ES-I3 (cell line): ENCODE results near the gene HERC6.
"Not testable (repeated sequence)": the region's sequence is repeated elsewhere in the genome, so short reads cannot be mapped to it uniquely, and the experiment has no call there.

ENCODE experiments used
- H3K36me3 ChIP-seq: 2 replicates; pipeline ENCODE4 v1.6.1; 2013; ENCODE audit warnings: mild to moderate bottlenecking, low read length, control low read depth, moderate library complexity; ENCODE audit not compliant: insufficient read depth
- H3K4me1 ChIP-seq: 2 replicates; pipeline ENCODE4 v1.6.1; 2013; ENCODE audit warnings: mild to moderate bottlenecking, control low read depth, low read length; ENCODE audit not compliant: insufficient read depth
- H3K9ac ChIP-seq: 2 replicates; pipeline ENCODE4 v1.6.1; 2013; ENCODE audit warnings: low read depth, mild to moderate bottlenecking, low read length, moderate library complexity
- H3K9me3 ChIP-seq: 2 replicates; pipeline ENCODE4 v1.6.1; 2013; ENCODE audit warnings: mild to moderate bottlenecking, low read length, moderate library complexity; ENCODE audit not compliant: control insufficient read depth, insufficient read depth

The HERC6 gene

DNA sequence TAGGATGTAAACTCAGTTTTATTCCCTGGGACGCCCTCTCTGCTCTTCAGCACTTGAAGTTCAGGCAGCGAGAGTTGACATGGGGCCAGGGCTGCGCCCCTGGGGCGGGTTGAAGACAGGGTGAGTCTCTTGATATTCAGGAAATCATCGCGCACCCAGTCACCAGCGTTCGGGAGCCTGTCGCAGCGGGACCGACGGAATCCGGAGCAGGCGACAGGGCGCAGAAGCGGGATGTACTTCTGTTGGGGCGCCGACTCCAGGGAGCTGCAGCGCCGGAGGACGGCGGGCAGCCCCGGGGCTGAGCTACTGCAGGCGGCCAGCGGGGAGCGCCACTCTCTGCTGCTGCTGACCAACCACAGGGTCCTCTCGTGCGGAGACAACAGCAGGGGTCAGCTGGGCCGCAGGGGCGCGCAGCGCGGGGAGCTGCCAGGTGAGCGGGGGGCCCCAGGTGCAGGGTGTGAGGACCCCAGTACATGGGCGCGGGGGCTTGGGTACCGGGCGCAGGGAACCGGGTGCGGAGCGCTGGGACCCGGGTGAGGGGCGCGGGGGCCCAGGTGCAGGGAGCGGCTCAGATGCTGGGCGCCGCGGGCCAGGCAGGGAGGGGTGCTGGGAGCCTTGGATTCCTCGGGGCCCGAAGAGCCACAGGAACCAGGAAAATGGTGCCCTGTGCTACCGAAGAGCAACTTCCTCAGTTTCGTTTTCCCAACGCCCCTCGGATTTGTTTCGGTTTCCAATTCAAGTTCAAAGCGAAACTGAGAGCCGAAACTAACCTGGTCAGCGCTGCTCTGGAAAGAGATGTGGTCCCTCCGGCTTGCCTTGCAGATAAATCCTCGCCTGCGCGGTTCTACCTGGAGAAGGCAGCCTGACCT is at the start of gene HERC6:
Gene HERC6 (plus strand): TSS at position 162 of the 869 bp plus-strand sequence. CDS start 70 bp downstream, at position 232.
- no peaks in the 10 kb centered on the region for H3K9me3 ChIP-seq
- peak within 1 kb of the TSS; percentile 78 for H3K9ac ChIP-seq
- H3K36me3 ChIP-seq = no peaks in the 10 kb centered on the region
- no peaks in the 10 kb centered on the region for H3K4me1 ChIP-seq

DNA sequence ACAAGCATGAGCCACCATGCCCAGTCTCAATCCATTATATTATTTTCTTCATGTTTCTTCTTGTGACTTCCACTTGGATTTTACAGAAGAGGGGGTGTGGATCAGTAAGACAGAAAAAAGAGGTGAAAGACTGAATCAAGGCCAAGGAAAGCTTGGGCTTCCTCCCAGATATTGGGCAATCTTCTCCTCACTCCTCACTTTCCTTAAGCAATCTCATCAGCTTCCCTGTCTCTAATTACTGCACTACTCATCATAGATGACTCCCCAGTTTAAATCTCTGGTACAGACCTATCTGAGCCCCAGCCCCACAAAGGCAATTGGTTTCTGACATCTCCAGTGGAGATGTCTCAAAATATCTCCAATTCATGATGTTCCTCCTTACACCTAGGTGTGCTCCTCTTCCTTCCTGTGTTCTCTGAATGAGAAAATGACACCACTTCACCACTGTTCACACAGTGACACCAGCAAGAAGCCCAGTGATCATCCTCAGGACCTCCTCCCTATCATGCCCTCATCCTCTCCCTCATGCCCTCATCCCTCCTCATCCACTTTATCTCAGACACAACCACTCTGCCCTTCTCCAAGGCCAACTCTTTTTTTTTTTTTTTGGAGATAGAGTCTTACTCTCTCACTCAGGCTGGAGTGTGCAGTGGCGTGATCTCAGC is 44.8 kb upstream of the HERC6 start:
- Histone ChIP-seq H3K9me3 (no peaks in the 10 kb centered on the region), H3K36me3 (no peaks in the 10 kb centered on the region), H3K4me1 (no peaks in the 10 kb centered on the region), H3K9ac (no peak overlapping the region)

DNA sequence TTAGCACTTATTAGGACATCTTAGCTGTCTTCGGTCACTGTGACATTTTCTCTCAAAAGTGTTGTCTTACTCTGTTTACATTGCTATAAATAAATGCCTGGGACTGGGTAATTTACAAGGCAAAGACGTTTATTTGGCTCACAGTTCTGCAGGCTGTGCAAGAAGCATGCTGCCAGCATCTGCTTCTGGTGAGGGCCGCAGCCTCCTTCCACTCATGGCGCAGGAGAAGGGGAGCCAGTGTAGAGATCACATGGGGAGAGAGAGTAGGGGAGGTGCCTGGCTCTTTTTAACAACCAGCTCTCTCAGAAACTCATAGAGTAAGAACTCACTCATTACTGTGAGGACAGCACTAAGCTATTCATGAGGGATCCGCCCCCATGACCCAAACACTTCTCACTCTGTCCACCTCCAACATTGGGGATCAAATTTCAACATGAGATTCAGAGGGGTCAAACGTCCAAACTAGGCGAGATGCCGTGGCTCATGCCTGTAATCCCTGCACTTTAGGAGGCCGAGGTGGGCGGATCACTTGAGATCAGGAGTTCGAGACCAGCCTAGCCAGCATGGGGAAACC is 43.5 kb upstream of the HERC6 start:
- no peaks in the 10 kb centered on the region for H3K4me1 ChIP-seq

DNA sequence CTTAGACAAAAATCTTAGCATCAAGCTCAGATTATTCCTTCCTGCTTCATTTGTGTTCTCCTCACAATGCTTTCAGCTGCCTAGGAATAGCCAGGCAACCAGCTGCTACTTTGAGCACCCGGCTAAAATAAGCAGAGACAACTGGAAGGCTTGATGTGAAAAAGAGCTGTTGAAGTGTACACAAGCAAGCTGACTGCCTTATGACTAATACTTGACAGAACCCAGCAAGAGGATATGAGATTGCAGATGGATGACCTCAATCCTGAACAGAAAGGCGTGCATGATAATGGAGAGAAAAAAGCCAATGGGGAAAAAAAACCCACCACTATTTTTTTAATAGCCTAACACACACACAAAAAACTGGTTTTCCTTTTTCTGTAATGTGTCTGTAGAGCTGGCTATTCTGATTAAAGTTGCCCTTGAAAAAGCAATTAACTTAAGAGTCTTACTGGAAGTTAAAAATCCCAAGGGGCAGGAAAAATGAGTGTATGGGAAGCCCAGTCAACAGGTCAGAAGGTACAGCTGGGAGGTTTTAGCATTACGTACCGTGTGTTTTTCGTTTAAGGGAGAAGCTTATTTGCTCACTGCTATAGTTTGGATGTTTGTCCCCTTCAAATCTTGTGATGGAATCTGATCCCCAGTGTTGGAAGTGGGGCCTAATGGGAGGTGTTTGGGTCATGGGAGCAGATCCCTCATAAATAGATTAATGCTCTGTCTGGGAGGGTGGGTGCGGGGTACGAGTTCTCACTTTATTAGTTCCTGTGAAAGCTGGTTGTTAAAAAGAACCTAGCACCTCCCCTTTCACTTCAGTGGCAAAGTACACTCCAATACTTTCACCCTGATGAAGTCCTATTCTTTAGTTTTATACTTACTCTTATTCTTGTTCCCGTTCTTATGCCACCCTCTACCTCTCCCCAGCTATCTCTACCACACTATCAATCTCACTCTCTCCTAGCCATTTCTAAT is 37.1 kb upstream of the HERC6 start:
- H3K9ac ChIP-seq = no peak overlapping the region
- H3K9me3 ChIP-seq = peaks cover 3% of the 10 kb centered on the region; the same call in 1 of the 2 replicates
- H3K36me3 ChIP-seq = no peaks in the 10 kb centered on the region; the same call in 1 of the 2 replicates
- peaks cover 6% of the 10 kb centered on the region; the same call in 1 of the 2 replicates for H3K4me1 ChIP-seq

More for the DNA sequence above, 43.5 kb upstream of the HERC6 start:
- no peak overlapping the region for H3K9ac ChIP-seq
- H3K9me3 ChIP-seq = no peaks in the 10 kb centered on the region
- no peaks in the 10 kb centered on the region for H3K36me3 ChIP-seq

DNA sequence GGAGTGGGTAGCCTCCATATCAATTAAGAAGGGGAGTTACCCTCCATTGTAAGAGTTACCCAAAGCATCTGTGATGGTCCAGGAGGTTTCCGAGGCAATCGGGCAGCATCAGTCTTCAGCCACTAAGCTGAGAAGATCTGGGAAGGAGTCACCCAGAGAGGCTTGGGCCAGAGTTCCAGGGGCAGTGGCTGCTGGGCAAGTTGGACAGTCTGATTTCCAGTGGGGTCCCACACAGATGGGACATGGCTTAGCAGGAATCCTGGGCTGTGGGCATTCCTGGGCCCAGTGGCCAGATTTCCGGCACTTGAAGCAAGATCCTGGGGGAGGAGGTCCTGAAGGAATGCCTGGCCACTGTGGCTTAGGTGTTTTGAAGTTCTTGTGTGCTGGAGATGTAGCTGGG is 31.8 kb upstream of the HERC6 start:
- not testable (repeated sequence) for H3K36me3 ChIP-seq, H3K9ac ChIP-seq, H3K4me1 ChIP-seq
- H3K9me3 ChIP-seq = peaks cover 18% of the 10 kb centered on the region; the same call in 1 of the 2 replicates

DNA sequence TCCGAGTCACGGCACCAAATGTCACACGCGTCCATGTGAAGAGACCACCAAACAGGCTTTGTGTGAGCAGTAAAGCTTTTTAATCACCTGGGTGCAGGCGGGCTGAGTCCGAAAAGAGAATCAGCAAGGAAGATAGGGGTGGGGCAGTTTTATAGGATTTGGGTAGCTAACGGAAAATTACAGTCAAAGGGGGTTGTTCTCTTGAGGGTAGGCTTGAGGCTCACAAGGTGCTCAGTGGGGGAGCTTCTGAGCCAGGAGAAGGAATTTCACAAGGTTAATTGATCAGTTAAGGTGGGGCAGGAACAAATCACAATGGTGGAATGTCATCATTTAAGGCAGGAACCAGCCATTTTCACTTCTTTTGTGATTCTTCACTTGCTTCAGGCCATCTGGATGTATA is 29.9 kb upstream of the HERC6 start:
- not testable (repeated sequence) for H3K9ac ChIP-seq, H3K4me1 ChIP-seq, H3K36me3 ChIP-seq
- peaks cover 22% of the 10 kb centered on the region; the same call in 1 of the 2 replicates for H3K9me3 ChIP-seq

DNA sequence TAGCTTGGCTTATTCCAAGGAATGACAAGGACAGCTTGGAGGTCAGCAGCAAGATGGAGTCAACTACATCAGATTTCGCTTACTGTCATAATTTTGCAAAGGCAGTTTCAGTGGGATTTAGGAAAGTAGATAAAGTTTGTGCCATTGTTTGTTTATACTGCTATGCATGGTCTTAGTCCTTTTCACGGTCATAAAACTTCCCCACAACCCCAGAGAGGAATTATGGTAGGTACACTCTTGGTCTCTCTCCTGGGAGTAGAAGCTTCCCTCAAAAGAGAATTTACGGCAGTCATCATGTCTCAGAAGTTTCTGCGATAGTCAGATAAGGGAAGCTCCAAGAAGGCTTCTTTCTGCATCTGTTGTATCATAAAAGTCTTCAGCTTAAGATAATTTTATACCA is 27.9 kb upstream of the HERC6 start:
- H3K4me1 ChIP-seq = no peaks in the 10 kb centered on the region
- no peaks in the 10 kb centered on the region for H3K36me3 ChIP-seq
- no peak overlapping the region for H3K9ac ChIP-seq
- peaks cover 26% of the 10 kb centered on the region; the same call in 1 of the 2 replicates for H3K9me3 ChIP-seq

DNA sequence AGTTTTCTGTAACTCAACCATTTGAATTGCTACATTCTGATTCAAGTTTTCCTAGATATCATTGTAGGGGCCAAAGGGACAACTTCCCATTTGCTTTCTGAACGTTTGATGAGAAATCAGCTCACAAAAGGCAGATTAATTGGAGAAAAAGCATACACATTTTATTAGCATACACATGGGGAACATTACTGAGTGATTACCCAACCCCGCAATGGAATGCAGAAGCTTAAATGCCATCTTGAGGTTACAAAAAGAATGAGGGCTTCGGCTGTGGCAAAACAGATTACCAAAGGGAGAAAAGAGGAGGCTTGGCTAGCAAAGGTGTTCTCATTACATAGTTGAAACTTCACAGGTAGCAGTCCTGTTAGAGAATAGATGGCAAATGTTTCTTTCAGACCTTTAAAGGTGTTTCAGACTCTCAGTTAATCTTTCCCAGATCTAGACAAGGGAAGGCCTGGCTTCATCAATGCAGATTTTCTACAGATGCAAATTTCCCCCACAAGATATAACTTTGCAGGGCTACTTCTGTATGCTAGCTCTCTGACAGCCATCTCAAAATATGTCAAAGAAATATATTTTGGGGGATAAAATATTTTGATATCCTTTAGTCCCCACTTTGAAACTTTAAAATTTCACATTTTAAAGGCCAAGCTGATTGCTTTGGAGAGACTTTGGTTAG is 26.5 kb upstream of the HERC6 start:
- Histone ChIP-seq H3K36me3 (no peaks in the 10 kb centered on the region), H3K9ac (no peak overlapping the region), H3K9me3 (peaks cover 26% of the 10 kb centered on the region; the same call in 1 of the 2 replicates), H3K4me1 (no peaks in the 10 kb centered on the region)

DNA sequence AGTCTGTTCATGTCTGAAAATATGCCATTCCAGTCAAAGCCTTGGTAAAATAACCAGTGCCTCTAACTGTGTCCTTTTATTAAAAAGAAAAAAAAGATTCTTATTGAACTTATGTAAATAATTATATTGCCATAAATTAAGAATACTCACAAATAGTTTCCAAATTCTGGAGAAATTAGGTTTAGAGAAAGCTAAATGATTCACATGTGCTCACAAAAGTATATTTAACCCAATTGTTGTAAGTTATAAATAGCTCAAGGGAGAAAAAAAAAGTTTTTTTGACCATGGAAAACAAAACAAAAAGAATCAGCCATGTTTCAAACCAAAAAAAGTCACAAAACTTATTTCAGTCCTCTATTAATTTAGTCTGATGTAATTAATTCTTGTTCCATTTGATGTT is 25.3 kb upstream of the HERC6 start:
- H3K9ac ChIP-seq = no peak overlapping the region
- H3K9me3 ChIP-seq = peaks cover 26% of the 10 kb centered on the region; the same call in 1 of the 2 replicates
- H3K4me1 ChIP-seq = no peaks in the 10 kb centered on the region
- H3K36me3 ChIP-seq = no peaks in the 10 kb centered on the region

DNA sequence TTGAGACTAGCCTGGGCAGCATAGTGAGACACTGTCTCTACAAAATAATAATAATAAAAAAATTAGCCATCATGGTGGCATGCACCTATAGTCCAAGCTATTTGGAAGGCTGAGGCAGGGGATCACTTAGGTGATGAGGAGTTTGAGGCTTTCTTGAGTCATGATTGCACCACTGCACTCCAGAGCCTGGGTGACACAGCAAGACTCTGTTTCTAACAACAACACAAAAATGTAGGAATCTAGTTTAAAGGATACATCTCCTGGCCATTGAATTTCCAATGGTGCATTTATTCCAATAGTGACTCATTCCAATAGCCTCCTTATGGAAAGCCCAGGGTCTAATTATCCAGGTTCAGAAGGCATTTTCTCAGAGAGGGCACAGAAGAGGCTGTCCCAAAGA is 21.9 kb upstream of the HERC6 start:
- Histone ChIP-seq H3K4me1 (no peaks in the 10 kb centered on the region), H3K9me3 (peaks cover 18% of the 10 kb centered on the region), H3K9ac (no peak overlapping the region), H3K36me3 (no peaks in the 10 kb centered on the region)

DNA sequence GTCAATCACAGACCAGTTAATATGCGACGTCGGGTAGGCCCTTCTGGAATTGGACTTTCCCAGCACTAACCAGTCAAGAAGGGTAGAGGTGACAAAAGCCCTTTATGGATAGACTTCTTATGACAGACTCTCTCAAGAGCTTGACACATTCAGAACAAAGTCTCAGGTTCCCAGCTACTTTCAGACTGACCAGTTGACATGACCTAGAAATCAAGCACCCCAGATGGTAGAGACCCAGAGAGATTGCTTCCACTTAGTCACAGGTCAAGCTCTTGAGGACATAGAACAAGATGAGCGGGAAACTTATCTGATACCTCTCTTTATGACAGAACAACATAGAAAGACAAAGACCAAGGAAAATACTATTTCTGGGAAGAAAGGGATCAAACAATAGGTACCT is 21.4 kb upstream of the HERC6 start:
- Histone ChIP-seq H3K9me3 (peaks cover 14% of the 10 kb centered on the region), H3K36me3 (no peaks in the 10 kb centered on the region), H3K9ac (no peak overlapping the region), H3K4me1 (no peaks in the 10 kb centered on the region; the same call in 1 of the 2 replicates)

DNA sequence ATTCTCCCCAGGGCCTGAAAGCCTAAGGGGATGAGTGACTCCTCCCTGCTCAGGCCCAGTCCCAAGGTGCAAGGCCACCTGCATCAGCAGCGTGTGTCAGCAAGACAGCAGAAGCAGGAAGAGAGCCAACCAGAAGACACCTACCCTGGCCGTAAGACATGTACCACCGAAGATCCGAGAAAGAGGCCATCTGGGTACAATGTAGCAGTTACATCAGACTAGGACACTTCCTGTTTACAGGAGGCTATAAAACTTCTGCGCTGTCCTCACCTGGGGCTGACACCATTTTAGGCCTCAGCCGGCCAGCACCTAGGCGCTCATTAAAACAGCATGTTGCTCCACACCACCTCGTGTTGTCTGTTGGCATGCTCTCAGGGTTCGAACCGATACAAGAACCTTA is 19.1 kb upstream of the HERC6 start:
- no peaks in the 10 kb centered on the region; the same call in 1 of the 2 replicates for H3K4me1 ChIP-seq
- H3K9me3 ChIP-seq = peaks cover 8% of the 10 kb centered on the region
- H3K9ac ChIP-seq = no peak overlapping the region
- no peaks in the 10 kb centered on the region for H3K36me3 ChIP-seq

DNA sequence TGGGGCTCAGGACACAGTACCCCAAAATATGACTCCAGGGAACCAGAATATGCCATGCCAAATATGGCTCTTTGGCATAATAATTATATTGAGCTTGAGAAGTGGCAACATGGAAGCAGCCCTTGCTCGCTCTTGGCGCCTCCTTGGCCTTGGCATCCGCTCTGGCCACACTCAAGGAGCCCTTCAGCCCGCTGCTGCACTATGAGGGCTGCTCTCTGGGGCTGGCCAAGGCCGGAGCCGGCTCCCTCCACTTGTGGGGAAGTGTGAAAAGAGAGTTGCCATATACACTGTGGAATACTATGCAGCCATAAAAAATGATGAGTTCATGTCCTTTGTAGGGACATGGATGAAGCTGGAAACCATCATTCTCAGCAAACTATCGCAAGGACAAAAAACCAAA is 18.4 kb upstream of the HERC6 start:
- Histone ChIP-seq H3K9ac (no peak overlapping the region), H3K4me1 (no peaks in the 10 kb centered on the region; the same call in 1 of the 2 replicates), H3K36me3 (no peaks in the 10 kb centered on the region), H3K9me3 (peaks cover 7% of the 10 kb centered on the region)
